Dendritic cell treated with granulocyte-macrophage colony-stimulating factor and Interleukin-4, amounts not matched to agents 40 ng/mL and 50 ng/mL, for 4 days (primary cell): Measurements from ENCODE around the gene KRTAP4-12.
"Not testable (repeated sequence)": the region's sequence is repeated elsewhere in the genome, so short reads cannot be mapped to it uniquely, and the experiment has no call there.

ENCODE experiments used
- H3K27ac Mint-ChIP-seq: one replicate; pipeline ENCODE4 v1.8.0; 2022; ENCODE audit warnings: mild to moderate bottlenecking, mixed read lengths
- H3K27me3 Mint-ChIP-seq: one replicate; pipeline ENCODE4 v1.8.0; 2022; ENCODE audit warnings: mild to moderate bottlenecking, mixed read lengths
- H3K36me3 Mint-ChIP-seq: one replicate; pipeline ENCODE4 v1.8.0; 2022; ENCODE audit warnings: low read depth, mixed read lengths
- H3K4me1 Mint-ChIP-seq: one replicate; pipeline ENCODE4 v1.8.0; 2022; ENCODE audit warnings: low read depth, mixed read lengths
- H3K4me3 Mint-ChIP-seq: one replicate; pipeline ENCODE4 v1.8.0; 2022; ENCODE audit warnings: mild to moderate bottlenecking, moderate library complexity, mixed read lengths
- H3K9me3 Mint-ChIP-seq: one replicate; pipeline ENCODE4 v1.8.0; 2022; ENCODE audit warnings: mixed read lengths
- intact Hi-C: fragments of 100-400 bp; cut with micrococcal nuclease; formaldehyde crosslinking; loops from one replicate; pipeline ENCODE4 v1.15.0; 2022

The KRTAP4-12 gene

DNA sequence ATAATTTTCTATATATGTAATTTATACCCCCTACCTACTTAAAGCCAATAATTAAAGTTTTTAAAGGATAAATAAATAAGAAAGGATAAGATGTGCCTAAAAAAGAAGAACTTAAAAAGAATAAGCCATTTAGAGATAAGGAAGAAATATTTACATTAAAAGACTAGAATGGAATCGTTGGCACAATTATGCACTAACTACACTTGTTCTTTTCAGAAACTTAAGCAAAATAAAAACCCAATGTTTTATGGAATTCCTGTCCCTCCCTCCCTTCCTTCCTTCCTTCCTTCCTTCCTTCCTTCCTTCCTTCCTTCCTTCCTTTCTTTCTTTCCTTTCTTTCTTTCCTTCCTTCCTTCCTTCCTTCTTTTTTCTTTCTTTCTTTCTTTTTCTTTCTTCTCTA is 20.9 kb upstream of the KRTAP4-12 start:
- H3K4me1 Mint-ChIP-seq, result peaks cover 5% of the 10 kb centered on the region
- H3K27me3 Mint-ChIP-seq, result peaks cover 7% of the 10 kb centered on the region
- H3K27ac Mint-ChIP-seq, result no peak overlapping the region
- H3K4me3 Mint-ChIP-seq, result no peak overlapping the region
- H3K9me3 Mint-ChIP-seq, result peaks cover 37% of the 10 kb centered on the region
- intact Hi-C loops, result no loop called here
- no peaks in the 10 kb centered on the region for H3K36me3 Mint-ChIP-seq

DNA sequence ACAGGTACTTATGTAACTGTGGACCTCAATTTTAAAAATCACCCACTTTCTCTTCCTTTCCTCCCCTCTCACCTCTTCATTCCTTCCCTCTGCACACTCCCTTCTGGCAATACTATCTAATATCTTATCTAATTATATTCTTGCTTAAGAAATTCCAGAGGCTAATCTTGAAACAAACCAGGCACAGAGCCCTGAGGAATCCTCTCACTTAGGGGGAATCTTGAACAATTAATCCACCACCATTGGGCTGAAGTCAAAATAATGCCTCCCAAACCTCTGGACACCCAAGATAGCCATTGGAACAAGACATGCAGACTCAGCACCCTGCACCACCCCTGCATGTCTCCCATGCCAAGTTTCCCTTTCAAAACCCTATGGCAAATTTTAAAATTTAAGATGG is 17.4 kb upstream of the KRTAP4-12 start:
- Mint-ChIP-seq H3K36me3 (no peaks in the 10 kb centered on the region), H3K4me1 (peaks cover 5% of the 10 kb centered on the region), H3K27ac (no peak overlapping the region), H3K4me3 (no peak overlapping the region), H3K27me3 (peaks cover 3% of the 10 kb centered on the region), H3K9me3 (peaks cover 55% of the 10 kb centered on the region)
- intact Hi-C loops, result no loop called here

DNA sequence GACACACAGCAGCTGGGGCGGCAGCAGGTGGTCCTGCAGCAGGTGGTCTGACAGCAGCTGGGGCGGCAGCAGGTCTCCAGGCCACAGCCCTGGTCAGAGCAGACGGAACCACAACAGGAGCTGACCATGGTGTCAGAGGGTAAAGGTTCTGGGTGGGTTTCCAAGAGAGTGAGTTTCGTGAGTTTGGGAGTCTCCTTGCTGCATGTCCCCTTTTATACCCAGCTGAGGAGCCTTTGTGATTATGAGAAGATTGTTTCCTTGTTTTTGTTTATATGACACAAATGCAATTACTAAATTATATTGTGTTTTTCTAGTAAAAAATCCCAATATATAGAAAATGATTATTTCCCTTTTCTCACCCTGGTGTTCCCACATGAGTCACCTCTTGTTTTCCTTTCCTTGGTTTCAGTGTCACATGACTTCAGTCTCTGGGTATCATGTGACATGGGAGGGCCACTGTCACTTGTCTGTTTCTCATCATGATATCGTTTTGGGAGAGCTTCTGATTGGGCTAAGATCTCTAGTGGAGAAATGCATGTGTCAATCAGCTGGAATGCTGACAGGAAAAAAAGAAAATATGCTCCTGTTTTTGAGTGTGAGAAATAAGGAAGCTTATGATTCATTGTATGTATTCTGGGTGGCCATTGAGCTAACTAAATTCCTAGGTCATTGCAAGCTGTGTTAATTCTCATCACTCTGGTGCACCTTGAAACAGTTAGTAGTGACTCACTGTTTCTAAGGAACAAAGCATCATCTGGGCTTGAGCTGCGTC is 16.6 kb upstream of the KRTAP4-12 start, which contains the start of gene KRTAP4-6:
Gene KRTAP4-6, minus strand, starts transcription at position 185 of the 772 bp plus-strand sequence. Its CDS starts 57 bp downstream, at position 128.
- peaks cover 55% of the 10 kb centered on the region for H3K9me3 Mint-ChIP-seq
- intact Hi-C loops, result no loop called here
- H3K36me3 Mint-ChIP-seq, result no peaks in the 10 kb centered on the region
- no peak within 1 kb of the TSS for H3K4me3 Mint-ChIP-seq
- H3K27me3 Mint-ChIP-seq, result peaks cover 3% of the 10 kb centered on the region
- peaks cover 5% of the 10 kb centered on the region for H3K4me1 Mint-ChIP-seq
- H3K27ac Mint-ChIP-seq, result no peak within 1 kb of the TSS

DNA sequence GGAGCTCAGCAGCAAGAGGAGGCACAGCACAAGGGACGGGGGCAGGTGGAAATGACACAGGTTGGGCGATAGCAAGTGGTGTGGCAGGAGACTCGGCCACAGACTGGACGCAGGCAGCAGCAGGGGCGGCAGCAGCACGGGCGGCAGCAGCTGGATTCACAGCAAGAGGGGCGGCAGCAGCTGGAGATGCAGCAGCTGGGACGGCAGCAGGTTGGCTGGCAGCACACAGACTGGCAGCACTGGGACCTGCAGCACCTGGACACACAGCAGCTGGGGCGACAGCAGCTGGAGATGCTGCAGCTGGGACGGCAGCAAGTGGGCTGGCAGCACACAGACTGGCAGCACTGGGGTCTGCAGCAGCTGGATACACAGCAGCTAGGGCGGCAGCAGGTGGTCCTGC is 15.9 kb upstream of the KRTAP4-12 start:
- H3K27me3 Mint-ChIP-seq, H3K4me3 Mint-ChIP-seq, H3K4me1 Mint-ChIP-seq, intact Hi-C loops, H3K27ac Mint-ChIP-seq, H3K36me3 Mint-ChIP-seq: not testable (repeated sequence)
- peaks cover 55% of the 10 kb centered on the region for H3K9me3 Mint-ChIP-seq

DNA sequence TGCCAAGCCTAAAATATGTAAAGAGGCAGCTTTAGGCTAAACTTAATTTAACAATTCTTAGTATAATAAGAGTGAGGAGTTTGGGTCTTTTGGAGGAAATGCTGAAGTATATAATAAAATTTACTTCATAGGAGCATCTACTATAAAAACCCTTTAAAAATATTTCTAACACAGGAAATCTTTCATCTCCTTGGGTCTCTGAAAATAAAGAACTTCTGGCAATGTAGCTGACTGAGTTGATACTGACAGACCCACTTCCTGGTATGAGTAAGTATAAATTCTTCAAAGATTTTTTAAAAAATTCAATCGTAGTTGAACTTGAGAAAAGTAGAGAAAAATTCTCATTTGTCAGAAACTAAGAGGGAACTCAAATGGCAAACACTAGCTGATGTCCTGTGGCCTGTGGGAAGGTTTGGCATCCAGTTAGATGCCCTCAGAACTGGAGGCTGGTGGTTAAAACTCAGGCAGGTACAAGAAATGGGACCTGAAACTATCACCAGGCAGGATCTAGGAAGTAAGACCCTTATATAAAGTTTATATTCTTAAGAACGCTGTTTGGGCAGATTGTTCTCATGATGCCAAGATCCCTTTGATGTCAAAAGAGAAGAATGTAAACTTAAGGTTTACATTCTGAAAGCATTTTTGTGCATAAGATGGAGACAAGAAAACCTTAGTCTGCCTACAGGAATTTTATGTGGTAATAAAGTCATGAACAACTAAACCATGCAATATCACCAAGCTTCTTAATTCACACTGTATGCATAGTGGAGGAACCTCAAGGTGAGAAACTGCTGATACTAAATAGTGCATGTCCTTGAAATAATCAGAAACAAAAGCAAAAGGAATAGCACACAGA is 10.1 kb upstream of the KRTAP4-12 start:
- Mint-ChIP-seq H3K4me3 (no peak overlapping the region), H3K27me3 (no peaks in the 10 kb centered on the region), H3K36me3 (no peaks in the 10 kb centered on the region), H3K4me1 (peaks cover 11% of the 10 kb centered on the region), H3K9me3 (peaks cover 10% of the 10 kb centered on the region), H3K27ac (no peak overlapping the region)
- intact Hi-C loops, result no loop called here

DNA sequence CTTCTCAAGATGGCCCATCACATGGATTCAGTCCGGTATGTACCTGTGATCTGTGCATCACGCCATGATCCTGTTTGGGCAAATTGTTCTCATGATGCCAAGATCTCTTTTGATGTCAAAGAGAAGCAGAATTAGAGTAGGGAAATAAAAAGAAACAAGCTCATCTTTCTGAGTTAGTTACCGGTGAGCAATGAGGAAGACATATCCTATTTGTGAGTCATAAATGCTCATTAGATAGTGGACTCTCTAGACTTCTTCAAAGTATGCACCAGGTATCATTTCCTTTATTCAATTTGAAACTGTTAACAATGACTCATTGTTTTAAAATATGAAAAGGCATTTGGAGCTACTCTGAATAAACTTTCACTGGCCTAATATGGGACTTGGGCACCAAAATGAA is 8.0 kb upstream of the KRTAP4-12 start:
- no peaks in the 10 kb centered on the region for H3K27me3 Mint-ChIP-seq
- intact Hi-C loops, result no loop called here
- H3K4me1 Mint-ChIP-seq, result peaks cover 11% of the 10 kb centered on the region
- no peaks in the 10 kb centered on the region for H3K9me3 Mint-ChIP-seq
- H3K36me3 Mint-ChIP-seq, result no peaks in the 10 kb centered on the region
- no peak overlapping the region for H3K4me3 Mint-ChIP-seq
- no peak overlapping the region for H3K27ac Mint-ChIP-seq

DNA sequence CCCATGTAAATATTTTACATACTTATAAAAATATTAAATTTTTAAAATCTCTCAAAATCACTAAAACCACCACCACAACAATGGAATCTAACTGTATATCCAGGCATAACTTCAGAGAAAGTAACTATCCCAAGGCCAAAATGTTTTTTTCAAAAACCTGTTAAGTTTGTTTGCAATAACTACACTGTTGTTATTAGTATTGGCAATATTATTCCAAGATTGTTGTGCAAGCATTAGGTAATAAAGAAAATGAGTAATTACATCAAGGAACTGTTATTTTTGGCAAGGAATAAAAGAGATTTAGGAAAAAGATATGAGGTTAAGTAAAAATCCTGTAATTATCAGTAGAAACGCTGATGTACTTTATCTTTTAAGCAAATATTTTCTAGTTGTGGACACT is 3.4 kb upstream of the KRTAP4-12 start:
- Mint-ChIP-seq H3K27me3 (peaks cover 3% of the 10 kb centered on the region), H3K4me1 (peaks cover 10% of the 10 kb centered on the region), H3K9me3 (no peaks in the 10 kb centered on the region), H3K36me3 (no peaks in the 10 kb centered on the region), H3K4me3 (no peak overlapping the region), H3K27ac (no peak overlapping the region)
- intact Hi-C loops, result loop anchor here (10.0 kb wide), 1 partner anchor 47 kb away; the partner anchor contains the start of gene KRTAP4-2

DNA sequence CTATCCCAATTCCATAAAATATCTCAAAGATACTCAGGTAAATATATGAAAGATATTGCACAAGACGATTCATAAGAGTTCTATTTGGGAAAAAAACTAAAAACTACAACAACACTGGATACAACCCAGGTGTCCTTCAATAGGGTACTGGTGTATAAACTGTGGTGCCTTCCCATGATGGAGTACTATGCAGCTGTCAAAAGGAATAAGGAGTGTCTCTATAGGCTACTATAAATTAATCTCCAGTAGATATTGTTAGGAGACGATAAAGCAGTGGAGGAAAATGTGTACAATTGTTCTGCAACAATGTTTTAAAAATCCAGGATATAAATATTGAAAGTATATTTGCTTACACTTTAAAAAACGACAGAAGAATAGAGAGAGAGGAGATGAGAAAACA is 2.4 kb upstream of the KRTAP4-12 start:
- Mint-ChIP-seq H3K4me1 (peaks cover 7% of the 10 kb centered on the region), H3K27ac (no peak overlapping the region), H3K4me3 (no peak overlapping the region), H3K9me3 (no peaks in the 10 kb centered on the region), H3K27me3 (peaks cover 3% of the 10 kb centered on the region), H3K36me3 (no peaks in the 10 kb centered on the region)
- intact Hi-C loops, result loop anchor here (10.0 kb wide), 1 partner anchor 48 kb away; the partner anchor contains the start of gene KRTAP4-2

DNA sequence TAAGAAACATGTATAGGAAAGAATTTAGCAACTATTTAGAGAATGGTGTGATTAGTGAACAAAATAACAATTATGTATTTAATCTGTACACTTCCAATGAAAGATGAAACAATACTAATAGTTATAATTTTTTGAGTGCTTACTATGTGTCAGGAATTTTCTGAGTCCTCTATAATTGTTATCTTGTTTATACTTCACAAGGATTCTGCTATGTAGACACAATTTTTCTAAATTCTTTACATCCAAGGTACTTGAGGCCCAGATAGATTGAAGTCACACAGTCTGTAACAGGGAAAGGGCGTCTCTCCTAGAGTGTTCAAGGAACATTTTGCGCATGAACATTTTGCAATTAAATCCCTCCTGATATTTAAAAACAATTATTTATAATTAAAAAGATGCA is 1.1 kb upstream of the KRTAP4-12 start:
- Mint-ChIP-seq H3K27ac (no peak overlapping the region), H3K4me1 (peaks cover 7% of the 10 kb centered on the region), H3K36me3 (no peaks in the 10 kb centered on the region), H3K27me3 (peaks cover 3% of the 10 kb centered on the region), H3K9me3 (no peaks in the 10 kb centered on the region), H3K4me3 (no peak overlapping the region)
- intact Hi-C loops, result loop anchor here (10.0 kb wide), 1 partner anchor 50 kb away; the partner anchor contains the start of gene KRTAP4-2

DNA sequence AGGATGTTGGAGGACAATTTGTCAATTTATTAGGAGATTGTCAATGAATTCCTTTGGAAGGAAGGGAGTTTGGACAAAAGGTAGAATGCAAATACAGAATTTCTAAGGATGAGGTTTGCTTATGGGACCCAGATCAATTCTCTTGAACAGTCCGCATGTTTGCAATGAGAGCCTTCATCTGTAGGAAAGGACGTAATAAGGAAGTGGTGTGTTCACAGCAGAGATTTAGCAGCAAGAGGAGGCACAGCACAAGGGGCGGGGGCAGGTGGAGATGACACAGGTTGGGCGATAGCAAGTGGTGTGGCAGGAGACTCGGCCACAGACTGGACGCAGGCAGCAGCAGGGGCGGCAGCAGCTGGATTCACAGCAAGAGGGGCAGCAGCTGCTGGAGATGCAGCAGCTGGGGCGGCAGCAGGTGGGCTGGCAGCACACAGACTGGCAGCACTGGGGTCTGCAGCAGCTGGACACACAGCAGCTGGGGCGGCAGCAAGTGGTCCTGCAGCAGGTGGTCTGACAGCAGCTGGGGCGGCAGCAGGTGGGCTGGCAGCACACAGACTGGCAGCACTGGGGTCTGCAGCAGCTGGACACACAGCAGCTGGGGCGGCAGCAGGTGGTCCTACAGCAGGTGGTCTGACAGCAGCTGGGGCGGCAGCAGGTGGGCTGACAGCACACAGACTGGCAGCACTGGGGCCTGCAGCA is 541 bp downstream of the KRTAP4-12 start:
- not testable (repeated sequence) for H3K9me3 Mint-ChIP-seq, H3K4me3 Mint-ChIP-seq, H3K36me3 Mint-ChIP-seq, H3K27me3 Mint-ChIP-seq, H3K27ac Mint-ChIP-seq
- H3K4me1 Mint-ChIP-seq, result peaks cover 12% of the 10 kb centered on the region
- intact Hi-C loops, result loop anchor here (10.0 kb wide), 1 partner anchor 51 kb away; the partner anchor contains the start of gene KRTAP4-2

DNA sequence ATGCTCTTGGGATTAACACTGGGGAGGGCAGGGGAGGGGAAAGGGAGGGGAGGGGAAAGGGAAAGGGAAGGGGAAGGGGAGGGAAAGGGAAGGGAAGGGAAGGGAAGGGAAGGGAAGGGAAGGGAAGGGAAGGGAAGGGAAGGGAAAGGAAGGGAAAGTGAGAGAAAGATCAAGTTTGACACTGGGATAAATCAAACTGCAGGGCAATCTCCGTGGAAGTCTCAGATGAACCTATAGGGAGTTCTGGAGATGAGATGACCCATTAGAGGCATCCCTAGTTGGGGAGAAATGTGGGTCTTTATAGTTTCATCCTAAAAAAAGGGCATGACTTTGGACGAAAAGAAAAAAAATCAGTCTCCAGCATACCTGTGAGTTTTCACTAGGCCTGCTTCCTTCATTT is 2.2 kb downstream of the KRTAP4-12 start:
- Mint-ChIP-seq H3K4me1 (peaks cover 12% of the 10 kb centered on the region), H3K27me3 (peaks cover 12% of the 10 kb centered on the region), H3K9me3 (no peaks in the 10 kb centered on the region), H3K36me3 (no peaks in the 10 kb centered on the region), H3K27ac (no peak overlapping the region), H3K4me3 (no peak overlapping the region)
- intact Hi-C loops, result loop anchor here (10.0 kb wide), 1 partner anchor 53 kb away; the partner anchor contains the start of gene KRTAP4-2

DNA sequence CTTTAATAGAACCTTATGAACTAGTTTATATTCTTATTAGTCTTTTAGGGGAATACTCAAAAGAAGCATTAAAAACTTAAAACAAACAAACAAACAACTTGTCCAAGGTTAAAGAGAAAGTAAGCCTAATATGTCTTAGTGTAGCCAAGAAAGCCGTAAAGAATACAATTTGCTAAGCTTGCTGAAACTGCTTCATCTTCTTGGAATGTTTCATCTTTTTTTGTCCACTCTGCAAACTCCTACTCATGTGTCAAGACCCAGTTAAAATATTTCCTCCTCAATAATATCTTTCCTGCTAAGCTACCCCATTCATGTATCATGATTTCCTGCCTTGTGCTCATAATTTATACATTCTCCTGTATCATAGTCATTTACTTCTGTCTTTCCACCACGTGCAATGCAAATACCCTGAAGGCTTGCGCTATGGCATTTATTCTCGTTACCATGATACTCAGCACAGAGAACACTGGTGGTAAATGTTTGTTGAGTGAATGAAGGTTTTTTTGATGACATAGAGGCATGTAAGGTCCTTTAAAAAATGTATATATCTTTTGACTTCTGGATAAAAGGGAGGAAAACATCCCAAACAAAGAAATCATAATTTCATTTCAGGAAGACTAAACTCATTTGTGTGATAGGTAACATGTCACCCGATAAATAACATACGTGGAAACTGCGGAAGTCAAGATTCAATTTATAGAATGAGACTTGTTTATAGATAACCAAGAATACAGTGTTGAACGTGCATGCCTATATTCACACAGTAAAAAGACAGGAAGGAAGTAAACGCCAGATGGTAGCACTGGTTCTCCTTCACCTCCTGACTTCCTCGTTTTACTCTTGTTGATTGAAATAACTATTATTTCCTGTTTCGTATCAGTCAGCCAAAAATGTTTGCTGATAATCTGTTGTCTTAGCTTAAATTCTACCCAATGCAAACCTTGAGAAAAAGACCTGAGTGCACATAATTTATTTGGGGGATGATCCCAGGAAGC is 4.0 kb downstream of the KRTAP4-12 start:
- not testable (repeated sequence) for H3K27ac Mint-ChIP-seq, H3K9me3 Mint-ChIP-seq, H3K36me3 Mint-ChIP-seq, H3K4me3 Mint-ChIP-seq
- Mint-ChIP-seq H3K4me1 (peaks cover 18% of the 10 kb centered on the region), H3K27me3 (peaks cover 12% of the 10 kb centered on the region)
- intact Hi-C loops, result loop anchor here (10.0 kb wide), 1 partner anchor 55 kb away; the partner anchor contains the start of gene KRTAP4-2

DNA sequence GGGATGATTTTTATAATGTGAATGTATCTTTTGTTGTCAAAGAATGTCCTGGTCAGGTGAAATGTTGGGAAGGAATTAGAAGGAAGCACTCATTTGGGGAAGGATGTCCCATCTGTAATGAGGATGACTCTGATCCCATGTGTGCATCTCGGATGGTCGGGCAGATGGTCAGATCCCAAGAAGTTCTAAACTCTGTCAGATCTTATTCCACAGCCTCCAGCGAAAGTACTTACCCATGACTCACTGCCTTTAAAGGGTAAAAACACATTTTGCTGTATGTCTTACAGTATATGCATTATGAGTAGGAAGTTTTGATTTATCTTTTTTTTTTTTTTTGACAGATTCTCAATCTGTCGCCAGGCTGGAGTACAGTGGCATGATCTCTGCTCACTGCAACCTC is 5.3 kb downstream of the KRTAP4-12 start:
- H3K27me3 Mint-ChIP-seq, result peaks cover 13% of the 10 kb centered on the region
- no peaks in the 10 kb centered on the region for H3K9me3 Mint-ChIP-seq
- no peak overlapping the region for H3K27ac Mint-ChIP-seq
- H3K36me3 Mint-ChIP-seq, result no peaks in the 10 kb centered on the region
- intact Hi-C loops, result no loop called here
- no peak overlapping the region for H3K4me3 Mint-ChIP-seq
- H3K4me1 Mint-ChIP-seq, result peaks cover 18% of the 10 kb centered on the region
